Gastroesophageal sphincter (tissue), 3 donors: ENCODE measurements around the gene PI16.
"Not testable (repeated sequence)": the region's sequence is repeated elsewhere in the genome, so short reads cannot be mapped to it uniquely, and the experiment has no call there.

Experiments used
- CTCF ChIP-seq, 4 experiments: fragments of 200-600 bp in 2 of 4; fragments of 450-650 bp in 2 of 4; sonication (generic) in 1 of 4; IDR thresholded peaks; one replicate each; pipeline ENCODE4 v1.5.1; 2017 to 2019; ENCODE audit warnings: antibody characterized with exemption in 4 of 4, mild to moderate bottlenecking in 2 of 4, moderate library complexity in 2 of 4
- POLR2A ChIP-seq, 2 donors: fragments of 450-650 bp; IDR thresholded peaks; one replicate each; pipeline ENCODE4 v1.6.1; 2017; ENCODE audit warnings: antibody characterized with exemption in 2 of 2, mild to moderate bottlenecking in 2 of 2, moderate library complexity in 1 of 2

- not testable (repeated sequence) for TF ChIP-seq POLR2A, CTCF (IDR thresholded peaks at IDR 0.05)
Measured at GRCh38 chr6:36939005-36939404, 15.5 kb upstream of the PI16 start.
